ENCODE results near the gene GNA12.

GNA12 gene

GRCh38 chr7:2819161-2819953 is 24.8 kb downstream of the GNA12 start:
- no peak overlapping the region for H3K4me3 ChIP-seq (ENCODE audit: low read length)
- TF ChIP-seq, protein P1, sequence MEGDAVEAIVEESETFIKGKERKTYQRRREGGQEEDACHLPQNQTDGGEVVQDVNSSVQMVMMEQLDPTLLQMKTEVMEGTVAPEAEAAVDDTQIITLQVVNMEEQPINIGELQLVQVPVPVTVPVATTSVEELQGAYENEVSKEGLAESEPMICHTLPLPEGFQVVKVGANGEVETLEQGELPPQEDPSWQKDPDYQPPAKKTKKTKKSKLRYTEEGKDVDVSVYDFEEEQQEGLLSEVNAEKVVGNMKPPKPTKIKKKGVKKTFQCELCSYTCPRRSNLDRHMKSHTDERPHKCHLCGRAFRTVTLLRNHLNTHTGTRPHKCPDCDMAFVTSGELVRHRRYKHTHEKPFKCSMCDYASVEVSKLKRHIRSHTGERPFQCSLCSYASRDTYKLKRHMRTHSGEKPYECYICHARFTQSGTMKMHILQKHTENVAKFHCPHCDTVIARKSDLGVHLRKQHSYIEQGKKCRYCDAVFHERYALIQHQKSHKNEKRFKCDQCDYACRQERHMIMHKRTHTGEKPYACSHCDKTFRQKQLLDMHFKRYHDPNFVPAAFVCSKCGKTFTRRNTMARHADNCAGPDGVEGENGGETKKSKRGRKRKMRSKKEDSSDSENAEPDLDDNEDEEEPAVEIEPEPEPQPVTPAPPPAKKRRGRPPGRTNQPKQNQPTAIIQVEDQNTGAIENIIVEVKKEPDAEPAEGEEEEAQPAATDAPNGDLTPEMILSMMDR (IDR thresholded peaks at IDR 0.05; ENCODE audit: insufficient read depth, low read depth, low read length, missing control alignments) = no peak
- DNase-seq (ENCODE audit: low read depth) = no peak

- TF ChIP-seq, protein P1 (IDR thresholded peaks at IDR 0.05; ENCODE audit: insufficient read depth, low read depth, low read length, missing control alignments) = no peak
- H3K4me3 ChIP-seq (ENCODE audit: low read length) = no peak overlapping the region
- no peak for DNase-seq (ENCODE audit: low read depth)
These were observed 25.5 kb downstream of the GNA12 start for GRCh38 chr7:2818653-2819052.

DNA sequence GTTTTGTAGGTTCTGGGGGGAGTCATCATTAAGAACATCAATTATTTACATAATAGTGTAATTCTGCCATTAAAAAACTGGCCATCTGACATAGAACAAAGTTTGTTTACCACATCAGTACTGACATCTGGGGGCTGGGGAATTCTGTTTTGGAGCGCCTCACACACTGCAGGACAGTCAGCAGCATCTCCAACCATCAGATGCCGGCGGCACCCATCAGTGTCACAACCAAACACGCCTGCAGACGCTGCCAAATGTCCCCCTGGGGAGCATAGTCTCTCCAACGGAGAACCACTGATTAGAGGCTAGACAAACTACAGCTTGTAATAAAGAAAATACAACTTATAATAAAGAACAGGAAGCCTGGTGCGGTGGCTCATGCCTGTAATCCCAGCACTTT is 26.0 kb downstream of the GNA12 start:
- no peak for DNase-seq (ENCODE audit: low read depth)
- TF ChIP-seq, protein P1 (IDR thresholded peaks at IDR 0.05; ENCODE audit: insufficient read depth, low read depth, low read length, missing control alignments) = no peak
- H3K4me3 ChIP-seq (ENCODE audit: low read length) = no peak overlapping the region

- H3K4me3 ChIP-seq (ENCODE audit: low read length) = no peak overlapping the region
- TF ChIP-seq, protein P1 (IDR thresholded peaks at IDR 0.05; ENCODE audit: insufficient read depth, low read depth, low read length, missing control alignments) = no peak
- DNase-seq (ENCODE audit: low read depth) = no peak
These were observed 26.7 kb downstream of the GNA12 start for GRCh38 chr7:2817456-2817855.

DNA sequence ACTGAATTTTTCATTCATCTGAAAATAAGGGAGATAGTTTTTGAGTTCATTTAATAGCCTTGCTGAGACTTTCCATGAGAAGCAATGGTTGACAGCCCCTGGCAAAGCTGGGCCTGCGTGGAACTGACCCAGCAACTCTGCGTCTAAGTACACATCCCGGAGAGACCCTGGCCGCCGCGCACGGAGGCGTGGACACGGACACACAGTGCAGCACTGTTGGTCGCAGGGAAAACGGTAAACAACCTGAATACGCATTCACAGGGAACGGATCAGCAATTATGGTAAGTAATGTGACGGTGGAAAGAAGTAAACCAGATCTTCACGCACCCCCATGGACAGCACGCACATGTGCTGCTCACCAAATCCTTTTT is 28.2 kb downstream of the GNA12 start:
- H3K4me3 ChIP-seq (ENCODE audit: low read length) = no peak overlapping the region
- DNase-seq (ENCODE audit: low read depth) = no peak
- TF ChIP-seq, protein P1 (IDR thresholded peaks at IDR 0.05; ENCODE audit: insufficient read depth, low read depth, low read length, missing control alignments) = no peak

DNA sequence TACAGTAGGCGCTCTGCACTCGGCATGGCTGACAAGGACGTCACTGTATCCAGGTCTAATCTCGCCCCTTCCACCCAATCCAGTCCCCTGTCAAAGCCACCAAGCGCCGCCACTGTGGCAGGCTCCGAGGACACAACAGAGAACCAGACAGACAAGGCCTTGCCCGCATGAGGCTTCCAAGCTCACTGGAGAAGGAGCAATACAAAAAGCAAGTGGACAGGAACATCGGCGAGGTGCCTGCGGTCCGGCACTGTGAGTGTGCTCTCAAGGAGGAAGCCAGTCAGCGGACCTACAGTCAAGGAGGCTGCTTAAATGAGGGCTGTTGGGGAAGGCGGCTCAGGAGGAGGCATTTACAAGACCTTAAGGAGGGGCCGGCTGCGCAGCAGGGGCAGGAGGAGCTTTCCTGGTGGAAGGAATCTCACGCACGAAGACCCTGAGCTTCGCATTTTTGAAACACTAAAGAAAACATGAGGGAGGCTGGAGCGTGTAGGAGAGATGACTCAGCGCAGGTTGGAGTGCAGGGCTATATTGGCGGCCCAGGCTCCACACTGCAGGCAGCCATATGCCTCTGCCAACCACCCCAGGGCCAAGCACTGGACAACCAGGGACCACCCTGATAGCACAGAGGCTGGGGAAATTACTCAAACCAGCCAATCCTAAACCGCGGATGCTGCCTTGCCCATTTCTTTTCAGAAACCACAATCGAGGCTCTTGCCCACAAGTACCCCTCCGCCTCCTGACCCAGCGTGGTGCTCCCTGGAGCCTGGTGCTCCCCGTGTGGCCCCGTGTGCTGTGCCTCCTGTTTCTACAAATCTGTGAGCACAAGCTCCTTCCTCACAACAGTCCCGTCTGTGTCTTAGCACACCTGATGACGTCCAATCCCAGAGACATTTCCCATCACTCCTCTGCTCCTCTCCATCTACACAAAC is 28.9 kb downstream of the GNA12 start:
- no peak for DNase-seq (ENCODE audit: low read depth)
- H3K4me3 ChIP-seq (ENCODE audit: low read length) = no peak overlapping the region
- TF ChIP-seq, protein P1 (IDR thresholded peaks at IDR 0.05; ENCODE audit: insufficient read depth, low read depth, low read length, missing control alignments) = no peak

Data from epithelial cell of esophagus (primary cell).